K562 (cell line): Measurements from ENCODE around the gene ZBTB20. TPM values are rescaled to one million over a fixed set of nuclear protein-coding genes. Genes with fewer than 3 reads are reported as not detected.

Source experiments
- ATAC-seq: fragments of 200-7000 bp; cut with Tn5 transposase; 3 replicates; pipeline ENCODE4 v1.9.1; 2020; ENCODE audit warnings: moderate library complexity
- BruUV-seq: library from RNA; stranded (reverse); fragments of 400-500 nt; replicated peaks from 2 replicates; lab custom pipeline; 2021; lab: Mats Ljungman, UMichigan
- CTCF ChIA-PET: fragments of 300-600 bp; formaldehyde crosslinking; extraction: SDS; loops from one replicate; lab custom pipeline; 2021; ENCODE audit warnings: low intra/inter-chr PET ratio; lab: Yijun Ruan, JAX
- POLR2A ChIA-PET: fragments of 300-600, 350-650 bp; sonication (Branson Sonifier 250); formaldehyde crosslinking; extraction: SDS; loops from one replicate; lab custom pipeline; 2021; ENCODE audit warnings: antibody characterized with exemption, inconsistent platforms; lab: Yijun Ruan, JAX
- DNase-seq, 4 experiments: peaks; one replicate each; pipeline versions ENCODE4 v3.0.0 to v3.0.0-alpha.2; 2011 to 2018; ENCODE audit warnings: low spot score in 3 of 4, mixed read lengths in 3 of 4; ENCODE audit errors: extremely low read depth in 1 of 4
- FAIRE-seq: peaks from 2 replicates; lab custom pipeline; 2011; peaks lifted over from hg19 to GRCh38; lab: Jason Lieb, UNC
- H2AFZ ChIP-seq: 2 replicates; pipeline ENCODE4 v1.6.0; 2011; ENCODE audit warnings: low read depth, low read length, control low read depth, inconsistent platforms
- H3K27ac ChIP-seq: fragments of 200-600 bp; 3 replicates; pipeline ENCODE4 v1.8.0; 2011; ENCODE audit warnings: low read depth, mild to moderate bottlenecking, control low read depth, inconsistent platforms, low read length, moderate library complexity, mixed read lengths; ENCODE audit errors: extremely low read depth
- H3K27me3 ChIP-seq, 2 experiments: fragments of 300-600 bp in 1 of 2; 2 replicates in 1 of 2; 3 replicates in 1 of 2; pipeline versions ENCODE4 v1.6.0 to v1.8.0; 2011; ENCODE audit warnings: inconsistent platforms in 2 of 2, low read length in 2 of 2, mild to moderate bottlenecking in 1 of 2, mixed read lengths in 1 of 2, moderate library complexity in 1 of 2; ENCODE audit not compliant: control insufficient read depth in 2 of 2, insufficient read depth in 2 of 2
- H3K36me3 ChIP-seq: fragments of 300-600 bp; 3 replicates; pipeline ENCODE4 v1.8.0; 2011; ENCODE audit warnings: mild to moderate bottlenecking, low read length, inconsistent platforms; ENCODE audit not compliant: control insufficient read depth, insufficient read depth
- H3K4me1 ChIP-seq, 2 experiments: fragments of 200-600 bp in 1 of 2; replicated peaks in 1 of 2; 2 replicates in 1 of 2; 3 replicates in 1 of 2; pipeline versions ENCODE4 v1.5.1 to v1.8.0; 2011; ENCODE audit warnings: inconsistent platforms in 2 of 2, low read length in 2 of 2, mild to moderate bottlenecking in 1 of 2, mixed read lengths in 1 of 2, moderate library complexity in 1 of 2; ENCODE audit not compliant: control insufficient read depth in 2 of 2, insufficient read depth in 2 of 2
- H3K4me2 ChIP-seq: 2 replicates; pipeline ENCODE4 v1.6.1; 2011; ENCODE audit warnings: low read length, control low read depth, inconsistent platforms, mixed read lengths; ENCODE audit not compliant: insufficient read depth
- H3K4me3 ChIP-seq: fragments of 200-600 bp; sonication (generic), shearing (Covaris generic); 2 replicates; pipeline ENCODE4 v1.5.1; 2016; ENCODE audit warnings: control low read depth, inconsistent platforms
- H3K79me2 ChIP-seq: fragments of 200-600 bp; 3 replicates; pipeline ENCODE4 v1.8.0; 2011; ENCODE audit warnings: low read length, inconsistent platforms; ENCODE audit not compliant: control insufficient read depth, insufficient read depth
- H3K9ac ChIP-seq, 2 experiments: 2 replicates each; pipeline versions ENCODE4 v1.6.0 to v1.6.1; 2011; ENCODE audit warnings: low read depth in 2 of 2, low read length in 2 of 2, control low read depth in 1 of 2, inconsistent platforms in 1 of 2, mild to moderate bottlenecking in 1 of 2, mixed read lengths in 1 of 2; ENCODE audit not compliant: insufficient read depth in 1 of 2
- H3K9me1 ChIP-seq: one replicate; pipeline ENCODE4 v1.6.0; 2011; ENCODE audit warnings: inconsistent platforms, mild to moderate bottlenecking, low read length, moderate library complexity; ENCODE audit not compliant: control insufficient read depth, insufficient read depth
- H3K9me3 ChIP-seq: replicated peaks from 2 replicates; pipeline ENCODE4 v1.5.1; 2011; ENCODE audit warnings: low read depth, low read length, inconsistent platforms; ENCODE audit not compliant: control insufficient read depth, insufficient read depth
- H4K20me1 ChIP-seq: replicated peaks from 2 replicates; pipeline ENCODE4 v1.6.1; 2011; ENCODE audit warnings: low read length, inconsistent platforms, mixed read lengths; ENCODE audit not compliant: control insufficient read depth, insufficient read depth
- CCNT2 ChIP-seq: IDR thresholded peaks from 2 replicates; pipeline ENCODE4 v1.6.1; 2011; ENCODE audit warnings: borderline replicate concordance, low read depth, mild to moderate bottlenecking, moderate library complexity, mixed read lengths, low read length; ENCODE audit not compliant: insufficient read length; ENCODE audit errors: extremely low read depth
- FOXA1 ChIP-seq: fragments of 450-650 bp; IDR thresholded peaks from 2 replicates; pipeline ENCODE4 v1.6.1; 2016; ENCODE audit warnings: mild to moderate bottlenecking, borderline replicate concordance
- FOXA3 ChIP-seq, 2 experiments: fragments of 450-650 bp in 1 of 2; sonication (generic) in 1 of 2; formaldehyde crosslinking; IDR thresholded peaks in 1 of 2; conservative IDR thresholded peaks in 1 of 2; 2 replicates each; pipeline versions ENCODE4 v1.4.0 to v1.8.0; 2020 to 2022; ENCODE audit warnings: mild to moderate bottlenecking in 2 of 2, missing genetic modification reagents in 1 of 2
- NONO ChIP-seq, 2 experiments: fragments of 200-400 bp in 1 of 2; fragments of 450-650 bp in 1 of 2; formaldehyde crosslinking in 1 of 2; IDR thresholded peaks; 2 replicates each; pipeline ENCODE4 v1.6.1; 2017; ENCODE audit warnings: low read depth in 2 of 2, mild to moderate bottlenecking in 2 of 2, moderate library complexity in 2 of 2, low read length in 1 of 2
- ZBTB8A ChIP-seq: fragments of 450-650 bp; IDR thresholded peaks from 2 replicates; pipeline ENCODE4 v1.6.1; 2018; ENCODE audit warnings: mild to moderate bottlenecking, moderate library complexity; ENCODE audit not compliant: partially characterized antibody
- ZHX1 ChIP-seq: fragments of 150-350 bp; conservative IDR thresholded peaks from 2 replicates; pipeline ENCODE4 v1.6.1; 2014; ENCODE audit warnings: low read length
- ZNF740 ChIP-seq, 3 experiments: fragments of 200-800 bp in 1 of 3; sonication (Bioruptor generic) in 1 of 3; sonication (generic) in 1 of 3; formaldehyde crosslinking in 1 of 3; IDR thresholded peaks; 2 replicates each; pipeline versions ENCODE4 v1.6.1 to v1.8.0; 2016 to 2022; ENCODE audit warnings: mild to moderate bottlenecking in 2 of 3, missing compliant biosample characterization in 2 of 3, missing genetic modification characterization in 2 of 3, missing genetic modification reagents in 1 of 3
- WGBS: fragments of 100-300 bp; shearing (Covaris generic); methylation state at CpG from one replicate; pipeline ENCODE4 v1.1.6; 2016; ENCODE audit warnings: low coverage, mixed read lengths; ENCODE audit not compliant: insufficient coverage; ENCODE audit errors: missing lambda C conversion rate; 5-methylcytosine and 5-hydroxymethylcytosine counted together
- in situ Hi-C: fragments of 300-500 bp; cut with MboI; formaldehyde crosslinking; loops from 4 replicates; pipeline ENCODE4 v1.15.0; 2018; ENCODE audit warnings: inconsistent platforms, mixed read lengths
- intact Hi-C: fragments of 100-400 bp; cut with micrococcal nuclease; formaldehyde crosslinking; loops from 2 replicates; pipeline ENCODE4 v1.14.2; 2022
- polyA plus RNA-seq, 8 experiments: library from polyadenylated mRNA; depleted of rRNA in 4 of 8; stranded (reverse) in 5 of 8; unstranded in 3 of 8; fragments of >200 nt; fragmentation: Nextera tagmentation in 2 of 8; fragmentation: Illumina TruSeq in 1 of 8; extraction: Ambion mirVana in 2 of 8; extraction: Trizol in 1 of 8; gene quantifications; 2 replicates each; pipeline versions ENCODE4 v1.2.1 to v1.2.3, GENCODE V29; 2011 to 2014; ENCODE audit warnings: inconsistent platforms in 1 of 8, missing spikeins in 1 of 8
- total RNA-seq, 7 experiments: library from RNA; depleted of rRNA in 6 of 7; stranded (reverse); fragments of >200 nt in 6 of 7; fragmentation: Illumina TruSeq in 2 of 7; extraction: Trizol in 2 of 7; gene quantifications; 2 replicates each; pipeline versions ENCODE4 v1.2.1 to v1.2.3, GENCODE V29; 2011 to 2021; ENCODE audit warnings: low replicate concordance in 1 of 7

ZBTB20 gene
- total and polyA plus RNA-seq, 9 of the 15 experiments (the other 6 are each of a cell fraction or from before 2014, with no cell fraction given) = 0.17 to 1.7 (median 0.45) TPM

GRCh38 chr3:114721864-114722263 is 425.2 kb downstream of the ZBTB20 start:
- Histone ChIP-seq H4K20me1 (no peaks in the 10 kb centered on the region), H2AFZ (no peak overlapping the region), H3K27ac (no peak overlapping the region), H3K36me3 (no peaks in the 10 kb centered on the region), H3K4me3 (no peak overlapping the region), H3K9ac (no peak overlapping the region), H3K79me2 (no peaks in the 10 kb centered on the region), H3K27me3 (no peaks in the 10 kb centered on the region), H3K9me1 (no peaks in the 10 kb centered on the region), H3K4me2 (no peak overlapping the region), H3K4me1 (no peaks in the 10 kb centered on the region), H3K9me3 (no peaks in the 10 kb centered on the region)
- no TSS peak for BruUV-seq
- CTCF ChIA-PET = no interaction called here
- ATAC-seq (no peak), DNase-seq (no peak), FAIRE-seq (no peak)
- POLR2A ChIA-PET = no interaction called here
- in situ Hi-C loops = no loop called here
- TF ChIP-seq FOXA1 (no peak), ZBTB8A (no peak), ZNF740 (CRISPR knock-in tag; IDR thresholded peaks at IDR 0.05) (no peak), ZNF740 (tag; IDR thresholded peaks at IDR 0.05) (no peak), FOXA3 (CRISPR knock-in tag; conservative IDR thresholded peaks at IDR 0.05 in 1 of 2, IDR thresholded peaks at IDR 0.05 in 1 of 2) (no peak), ZHX1 (no peak), NONO (IDR thresholded peaks at IDR 0.05; ENCODE audit: low read depth in 2 of 2, low read length in 1 of 2) (no peak), CCNT2 (no peak)
- 0% methylated on average over 1 of the region's 2 CpGs for WGBS
- intact Hi-C loops = no loop called here
